Cerebellar cortex (tissue), 1 donor: ENCODE results near the gene RIPOR1.
"Not testable (repeated sequence)": the region's sequence is repeated elsewhere in the genome, so short reads cannot be mapped to it uniquely, and the experiment has no call there.

Experiments
- DNase-seq: peaks from one replicate; pipeline ENCODE4 v3.0.0-alpha.2; 2015; ENCODE audit warnings: low spot score

Gene RIPOR1, protein sequence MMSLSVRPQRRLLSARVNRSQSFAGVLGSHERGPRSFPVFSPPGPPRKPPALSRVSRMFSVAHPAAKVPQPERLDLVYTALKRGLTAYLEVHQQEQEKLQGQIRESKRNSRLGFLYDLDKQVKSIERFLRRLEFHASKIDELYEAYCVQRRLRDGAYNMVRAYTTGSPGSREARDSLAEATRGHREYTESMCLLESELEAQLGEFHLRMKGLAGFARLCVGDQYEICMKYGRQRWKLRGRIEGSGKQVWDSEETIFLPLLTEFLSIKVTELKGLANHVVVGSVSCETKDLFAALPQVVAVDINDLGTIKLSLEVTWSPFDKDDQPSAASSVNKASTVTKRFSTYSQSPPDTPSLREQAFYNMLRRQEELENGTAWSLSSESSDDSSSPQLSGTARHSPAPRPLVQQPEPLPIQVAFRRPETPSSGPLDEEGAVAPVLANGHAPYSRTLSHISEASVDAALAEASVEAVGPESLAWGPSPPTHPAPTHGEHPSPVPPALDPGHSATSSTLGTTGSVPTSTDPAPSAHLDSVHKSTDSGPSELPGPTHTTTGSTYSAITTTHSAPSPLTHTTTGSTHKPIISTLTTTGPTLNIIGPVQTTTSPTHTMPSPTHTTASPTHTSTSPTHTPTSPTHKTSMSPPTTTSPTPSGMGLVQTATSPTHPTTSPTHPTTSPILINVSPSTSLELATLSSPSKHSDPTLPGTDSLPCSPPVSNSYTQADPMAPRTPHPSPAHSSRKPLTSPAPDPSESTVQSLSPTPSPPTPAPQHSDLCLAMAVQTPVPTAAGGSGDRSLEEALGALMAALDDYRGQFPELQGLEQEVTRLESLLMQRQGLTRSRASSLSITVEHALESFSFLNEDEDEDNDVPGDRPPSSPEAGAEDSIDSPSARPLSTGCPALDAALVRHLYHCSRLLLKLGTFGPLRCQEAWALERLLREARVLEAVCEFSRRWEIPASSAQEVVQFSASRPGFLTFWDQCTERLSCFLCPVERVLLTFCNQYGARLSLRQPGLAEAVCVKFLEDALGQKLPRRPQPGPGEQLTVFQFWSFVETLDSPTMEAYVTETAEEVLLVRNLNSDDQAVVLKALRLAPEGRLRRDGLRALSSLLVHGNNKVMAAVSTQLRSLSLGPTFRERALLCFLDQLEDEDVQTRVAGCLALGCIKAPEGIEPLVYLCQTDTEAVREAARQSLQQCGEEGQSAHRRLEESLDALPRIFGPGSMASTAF

DNA sequence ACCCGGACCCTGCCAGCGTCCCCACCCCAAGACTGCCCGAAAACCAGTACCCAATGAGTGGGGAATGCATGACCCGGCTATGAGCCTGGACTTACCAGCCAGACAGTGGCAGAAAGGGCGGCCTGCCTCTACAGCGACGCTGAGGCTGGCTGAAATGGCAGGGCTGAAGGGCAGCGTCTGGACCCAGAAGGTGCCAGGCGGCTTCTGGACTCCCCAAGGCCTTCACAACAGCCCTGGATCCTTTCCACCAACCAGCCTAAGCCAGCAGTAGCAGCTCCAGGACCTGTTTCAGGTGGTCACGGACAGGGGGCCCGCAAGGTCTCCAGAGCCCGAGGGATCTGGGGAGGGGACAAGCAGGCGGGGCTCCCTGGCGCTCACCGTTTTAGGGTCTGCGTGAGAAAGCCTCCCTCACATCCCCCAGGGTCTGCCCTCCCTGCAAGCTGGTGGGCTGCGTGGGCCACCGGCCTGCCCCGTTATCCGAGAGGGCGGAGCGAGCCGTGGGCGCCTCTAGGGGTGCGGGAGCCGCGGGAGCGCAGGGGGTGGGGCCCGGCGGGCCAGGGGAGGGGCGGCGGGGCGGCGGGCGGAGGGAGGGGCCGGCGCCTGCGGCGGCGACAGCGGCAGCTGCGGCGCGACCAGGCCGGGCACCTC, at the start of gene RIPOR1:
RIPOR1 (plus strand) TSS at position 608 of the 648 bp plus-strand sequence. CDS start 9,618 bp downstream, outside the sequence.
- peak; percentile 66 for DNase-seq

DNA sequence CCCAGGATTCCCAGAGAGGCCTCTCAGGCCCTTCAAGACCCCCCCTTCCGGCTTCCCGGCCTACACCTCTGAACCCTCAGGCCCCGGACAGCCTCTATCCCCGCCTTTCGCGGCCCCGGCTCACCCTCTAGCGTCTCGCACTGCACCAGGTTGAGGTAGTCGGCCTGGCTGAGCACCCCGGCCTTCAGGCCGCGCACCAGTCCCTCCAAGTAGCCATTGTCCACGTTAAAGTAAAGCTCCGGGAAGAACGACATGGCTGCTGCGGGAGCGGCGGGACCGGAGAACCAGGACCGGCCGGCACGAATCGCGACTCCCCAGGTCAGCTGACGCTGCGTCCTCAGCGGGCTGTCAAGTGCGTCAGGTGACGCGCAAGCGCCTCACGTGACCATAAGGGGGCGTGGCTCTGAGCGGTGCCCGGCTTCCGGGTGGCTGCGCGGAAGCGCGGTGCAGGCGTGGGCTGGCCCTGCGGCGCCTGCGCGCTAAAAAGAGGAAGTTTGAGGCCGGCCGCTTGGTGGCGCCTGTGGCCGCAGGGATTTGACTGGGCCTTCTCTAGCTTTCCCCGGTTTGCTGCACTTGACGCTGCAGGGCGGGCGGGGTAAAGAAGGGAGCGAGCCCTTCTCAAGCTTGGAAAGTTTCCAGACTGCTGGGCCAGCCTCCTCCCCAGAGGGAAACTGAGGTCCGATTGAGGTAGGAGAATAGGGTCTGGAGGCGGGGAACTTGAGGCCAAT, 47.6 kb upstream of the RIPOR1 start, which contains the start of gene ATP6V0D1:
ATP6V0D1 (minus strand) TSS at position 325 of the 728 bp plus-strand sequence; CDS start at position 254, 71 bp downstream.
- peak; percentile 97 for DNase-seq

DNA sequence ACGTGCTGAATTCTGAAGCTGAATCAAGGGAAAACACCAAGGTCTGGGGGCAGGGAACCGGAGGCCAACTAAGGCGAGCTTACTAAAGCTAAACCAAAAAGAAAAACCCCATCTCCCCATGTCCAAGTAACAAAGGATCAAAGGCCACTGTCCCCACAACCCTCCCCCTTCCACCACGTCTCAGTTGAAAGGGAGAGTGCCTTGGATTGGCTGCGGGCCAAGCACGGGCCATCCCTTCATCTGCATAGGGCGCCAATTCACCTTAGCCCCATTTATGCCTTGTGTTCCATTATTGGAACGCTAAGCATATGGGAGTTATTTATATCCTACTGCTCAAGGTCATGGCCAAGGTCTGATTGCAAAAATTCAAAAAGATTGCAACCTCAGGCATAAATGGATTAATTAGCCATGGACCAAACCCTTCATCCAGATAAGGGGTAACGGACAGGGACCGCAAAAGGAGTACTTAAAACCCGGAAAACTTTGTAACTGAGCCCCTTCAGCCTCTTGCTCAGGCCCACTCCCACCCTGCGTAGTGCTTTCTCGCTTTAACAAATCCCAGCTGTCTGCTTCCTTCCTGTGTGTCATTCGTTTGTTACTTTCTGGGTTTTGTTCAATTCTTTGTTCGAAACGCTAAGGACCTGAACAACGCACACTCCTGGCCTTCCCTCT, 46.9 kb upstream of the RIPOR1 start:
- DNase-seq = peak; percentile 43

DNA sequence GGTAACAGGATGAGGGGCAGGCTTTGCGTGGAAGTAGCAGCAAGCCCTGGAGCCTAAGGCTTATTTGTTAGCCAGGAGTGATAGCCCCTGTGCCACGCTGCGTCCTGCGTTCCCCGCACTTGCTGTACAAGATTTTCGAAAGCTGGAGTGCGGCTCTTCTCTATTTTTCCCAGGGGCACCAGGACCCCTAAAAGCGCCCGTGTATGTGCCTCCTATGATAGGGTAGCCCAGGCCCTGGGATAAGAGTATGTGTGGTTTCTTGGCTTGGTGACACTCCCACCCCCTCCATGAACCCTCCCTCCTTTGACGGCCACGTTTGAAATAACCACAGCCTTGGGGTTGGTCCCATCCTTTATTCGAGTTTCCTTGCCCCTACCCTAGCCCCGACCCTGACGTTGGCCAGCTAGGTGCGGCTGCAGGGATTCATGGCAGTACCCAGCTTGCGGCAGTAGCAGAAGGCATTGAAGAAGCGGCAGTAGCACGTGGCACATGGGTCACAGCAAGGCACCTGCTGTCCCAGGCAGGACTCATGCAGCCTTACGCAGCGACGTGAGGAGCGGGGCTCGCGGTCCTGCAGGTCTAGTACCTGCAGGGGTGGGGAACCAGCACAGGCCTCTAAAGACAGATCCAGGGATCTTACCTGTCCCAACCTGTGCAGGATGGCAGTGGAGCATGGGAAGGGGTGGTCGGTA, 46.2 kb upstream of the RIPOR1 start:
- no peak for DNase-seq

DNA sequence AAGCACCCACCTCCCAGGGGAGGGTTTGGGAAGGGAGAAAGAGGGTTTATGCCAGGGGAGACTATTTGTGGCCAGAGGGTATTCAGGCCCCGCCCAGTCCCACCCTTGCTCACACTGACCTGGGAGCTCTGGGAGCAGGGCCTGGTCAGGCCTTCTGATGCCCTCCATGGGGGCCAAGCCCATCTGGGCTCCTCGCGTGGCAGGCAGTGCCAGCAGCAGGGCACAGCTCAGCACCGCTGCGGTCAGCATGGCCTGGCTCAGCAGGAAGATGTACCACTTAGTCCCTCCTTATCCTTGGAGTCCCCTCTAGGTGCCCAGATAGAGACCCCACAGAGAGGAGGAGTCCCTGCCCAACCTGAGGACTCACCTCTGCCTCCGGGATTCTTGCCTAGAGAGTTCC, 45.5 kb upstream of the RIPOR1 start, which contains the start of gene AGRP:
AGRP (minus strand) TSS at position 398 of the 400 bp plus-strand sequence; CDS start at position 249, 149 bp downstream.
- DNase-seq = no peak

DNA sequence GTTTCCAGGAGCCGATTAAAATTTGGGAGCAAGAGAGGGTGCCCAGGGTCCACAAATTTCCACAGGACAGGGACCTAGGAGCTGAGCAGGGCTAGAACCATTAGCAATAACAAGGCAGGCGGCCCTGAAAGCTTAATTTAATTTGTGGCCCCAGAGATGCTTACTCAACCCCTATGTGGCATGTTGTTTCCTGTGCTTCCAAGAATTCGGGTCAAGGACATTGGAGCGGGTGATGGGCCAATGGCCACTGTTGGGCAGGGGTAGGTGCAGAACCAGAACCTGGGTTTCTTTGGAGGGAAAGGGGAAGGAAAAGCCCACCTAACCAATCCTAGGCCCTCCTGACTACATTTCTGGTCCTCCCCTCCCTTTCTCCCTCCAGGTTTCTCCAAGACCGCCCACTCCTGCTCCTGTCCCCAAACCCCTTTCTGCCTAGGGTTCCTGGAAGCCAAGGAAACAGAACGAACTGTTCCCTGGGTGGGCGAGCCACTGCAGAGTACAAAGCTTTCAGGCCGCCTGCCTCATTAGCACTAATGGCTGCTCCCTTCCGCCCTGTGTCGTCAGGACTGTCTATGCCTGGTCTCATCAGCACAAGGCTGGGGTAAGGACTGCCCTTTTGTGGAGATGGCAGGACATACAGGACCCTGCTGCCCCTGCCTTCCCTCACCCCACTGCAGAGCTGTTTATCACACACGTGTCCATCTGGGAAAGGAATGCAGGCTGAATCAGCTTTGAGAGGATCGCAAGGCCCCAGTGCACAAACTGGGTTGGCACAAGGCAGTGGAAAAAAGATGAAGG, 44.7 kb upstream of the RIPOR1 start:
- no peak for DNase-seq

DNA sequence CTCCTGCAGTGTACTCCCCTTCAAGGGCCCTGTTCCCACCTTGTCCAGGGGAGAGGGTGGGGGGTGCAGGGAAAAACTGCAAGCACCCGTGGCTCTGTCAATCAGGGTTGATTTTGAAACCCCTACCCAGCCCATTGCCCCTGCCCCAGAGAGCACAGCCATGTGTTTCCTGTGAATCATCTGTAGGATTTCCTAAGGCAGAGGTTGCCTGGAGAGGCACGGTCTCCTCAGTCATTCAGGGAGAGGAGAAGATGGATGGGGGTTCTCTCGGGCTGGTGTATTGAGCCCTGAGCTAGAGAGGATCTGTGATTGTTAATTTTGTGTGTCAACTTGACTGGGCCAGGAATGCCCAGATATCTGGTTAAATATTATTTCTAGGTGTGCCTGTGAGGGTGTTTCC, 41.8 kb upstream of the RIPOR1 start:
- no peak for DNase-seq

DNA sequence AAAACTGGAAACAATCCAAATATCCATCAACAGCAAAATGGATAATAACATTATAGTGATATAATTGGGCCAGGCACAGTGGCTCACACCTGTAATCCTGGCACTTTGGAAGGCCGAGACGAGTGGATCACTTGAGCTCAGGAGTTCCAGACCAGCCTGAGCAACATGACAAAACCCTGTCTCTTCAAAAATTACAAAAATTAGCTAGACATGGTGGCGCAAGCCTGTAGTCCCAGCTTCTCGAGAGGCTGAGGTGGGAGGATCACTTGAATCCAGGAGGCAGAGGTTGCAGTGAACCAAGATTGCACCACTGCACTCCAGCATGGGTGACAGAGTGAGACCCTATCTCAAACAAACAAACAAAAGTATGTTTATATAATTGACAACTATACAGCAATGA, 41.1 kb upstream of the RIPOR1 start:
- not testable (repeated sequence) for DNase-seq

DNA sequence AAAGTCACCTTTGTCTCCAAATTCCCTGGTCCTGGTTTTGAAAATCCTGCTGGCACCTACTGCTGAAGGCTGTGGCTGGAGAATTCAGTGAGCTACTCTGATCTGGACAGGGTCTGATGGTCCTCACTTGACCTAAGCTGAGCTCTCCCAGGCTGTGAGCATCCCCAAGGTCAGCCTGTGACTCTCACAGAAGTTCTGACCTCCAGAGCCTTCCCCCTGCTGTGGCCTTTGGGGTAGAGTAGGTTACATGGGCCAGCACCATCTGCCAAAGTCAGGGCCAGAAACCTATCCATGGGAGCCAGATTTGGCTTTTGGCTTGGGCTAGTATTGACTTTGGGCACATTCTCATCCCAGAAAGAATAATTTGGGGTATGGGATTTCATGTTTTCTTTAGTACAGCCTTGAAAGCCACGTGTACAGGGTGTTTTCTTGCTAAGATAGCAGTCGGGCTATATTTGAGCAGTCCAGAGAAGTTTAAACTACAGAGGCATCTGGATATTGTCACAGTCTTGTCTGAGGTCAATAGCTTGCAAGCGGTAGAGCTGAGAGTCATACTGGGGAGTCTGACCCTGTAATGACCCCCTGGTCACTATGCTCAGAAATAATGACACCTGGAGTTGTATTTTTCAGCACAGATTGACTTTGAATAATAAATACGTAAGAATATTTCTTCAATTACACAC, 39.1 kb upstream of the RIPOR1 start:
- no peak for DNase-seq

DNA sequence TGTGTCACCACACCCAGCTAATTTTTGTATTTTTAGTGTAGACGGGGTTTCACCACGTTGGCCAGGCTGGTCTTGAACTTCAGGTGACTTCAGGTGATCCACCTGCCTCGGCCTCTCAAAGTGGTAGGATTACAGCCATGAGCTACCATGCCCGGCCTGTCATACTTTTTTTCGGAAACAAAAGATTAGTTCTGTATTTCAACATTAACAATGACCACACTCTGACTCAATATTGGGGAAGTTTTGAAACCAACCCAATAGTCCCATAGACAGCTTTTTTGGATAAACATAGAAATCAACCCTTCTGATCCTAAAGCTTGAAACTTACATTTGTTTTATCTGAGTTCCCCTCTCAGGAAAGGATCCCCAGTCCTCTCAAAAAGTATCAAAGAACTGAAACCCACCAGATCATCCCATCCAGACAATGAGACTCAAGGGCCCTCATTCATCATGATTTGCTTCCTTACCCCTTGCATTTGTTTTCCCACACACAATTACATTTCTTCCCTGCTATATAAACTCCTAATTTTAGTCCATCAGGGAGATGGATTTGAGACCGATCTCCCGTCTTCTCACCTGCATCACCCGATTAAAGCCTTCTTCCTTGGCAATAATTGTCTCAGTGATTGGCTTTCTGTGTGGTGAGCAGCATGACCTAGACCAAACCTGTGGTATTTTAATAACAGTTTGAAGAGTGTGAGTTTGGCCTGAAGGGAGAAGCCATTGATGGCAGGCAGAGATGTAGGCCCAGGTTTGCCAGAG, 38.1 kb upstream of the RIPOR1 start:
- no peak for DNase-seq

DNA sequence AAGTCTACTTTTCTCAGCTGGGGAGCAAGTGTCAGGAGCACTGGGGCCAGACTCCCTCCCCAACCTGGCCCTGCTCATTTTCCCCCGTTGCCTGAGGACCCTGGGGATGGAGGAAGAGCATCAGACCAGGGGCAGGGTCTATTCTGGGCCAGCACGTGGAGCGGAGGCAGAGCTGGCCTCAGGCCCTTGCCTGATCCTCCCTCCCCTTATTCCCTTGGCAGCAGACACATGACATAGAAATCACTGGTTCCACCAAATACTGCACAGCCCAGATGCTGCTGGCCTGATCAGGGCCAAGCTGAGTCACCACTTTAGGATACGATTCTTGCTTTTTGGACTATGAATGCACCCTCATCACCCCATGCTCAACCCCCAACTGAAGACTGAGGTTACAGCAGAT, 29.5 kb upstream of the RIPOR1 start:
- DNase-seq = no peak

DNA sequence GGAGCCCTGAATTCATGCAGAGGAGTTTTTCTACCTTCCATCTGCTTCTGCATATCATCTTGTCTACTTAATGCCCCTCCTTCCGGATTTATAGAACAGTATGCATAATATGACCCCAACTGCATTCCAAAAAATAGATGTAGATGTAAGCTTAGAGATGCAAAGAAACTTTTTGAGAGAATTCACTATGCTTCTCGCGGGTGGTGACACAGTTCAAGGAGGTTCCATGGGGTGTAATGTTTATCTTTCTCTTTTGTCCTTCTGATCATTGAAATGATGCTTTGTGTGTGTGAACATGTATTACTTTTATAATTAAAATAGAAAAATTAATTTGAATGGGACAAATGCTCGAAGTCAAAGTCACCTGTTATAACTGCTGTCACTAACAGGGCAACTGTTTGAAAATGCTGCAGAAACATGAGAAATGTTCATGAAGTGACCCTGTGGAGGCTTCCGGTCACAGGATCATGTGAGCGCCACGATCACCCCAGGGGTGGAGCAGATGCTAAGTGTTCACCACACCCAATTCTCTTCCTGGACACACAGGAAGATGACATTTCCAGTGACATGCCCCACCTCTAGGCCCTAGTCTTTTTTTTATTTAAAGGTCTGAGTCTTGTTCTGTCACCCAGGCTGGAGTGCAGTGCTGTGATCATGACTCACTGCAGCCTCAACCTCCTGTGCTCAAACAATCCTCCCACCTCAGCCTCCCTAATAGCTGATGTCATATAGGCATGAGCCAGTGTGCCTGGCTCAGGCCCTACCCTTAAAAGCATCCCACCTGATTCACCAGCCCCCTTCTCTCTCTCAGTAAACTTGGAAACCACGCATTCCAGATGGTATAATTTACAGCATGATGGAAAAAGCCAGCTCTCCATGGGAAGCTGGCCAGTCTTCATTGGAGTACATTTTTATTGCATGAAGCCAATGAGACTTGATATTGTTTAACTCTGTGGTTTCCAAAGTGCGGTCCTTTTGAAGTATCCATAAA, 24.3 kb upstream of the RIPOR1 start:
- no peak for DNase-seq

DNA sequence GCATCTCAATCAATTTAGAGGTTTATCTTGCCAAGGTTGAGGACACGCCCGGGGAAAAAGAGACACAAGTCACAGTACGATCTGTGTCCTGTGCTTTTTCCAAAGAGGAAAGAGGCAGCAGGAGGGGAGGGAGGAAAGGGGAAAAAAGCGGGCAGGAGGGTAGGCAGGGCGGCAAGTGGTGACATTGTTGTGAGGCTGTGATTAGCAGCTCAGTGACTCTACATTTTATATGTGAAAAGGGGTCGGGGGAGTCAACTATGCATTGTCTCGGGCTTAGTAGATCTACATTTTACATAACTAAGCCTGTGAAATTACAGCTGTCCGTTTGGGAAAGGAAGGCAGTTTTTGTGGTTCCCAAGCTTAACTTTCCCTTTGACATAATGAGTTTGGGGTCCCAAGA, 22.2 kb upstream of the RIPOR1 start:
- no peak for DNase-seq

DNA sequence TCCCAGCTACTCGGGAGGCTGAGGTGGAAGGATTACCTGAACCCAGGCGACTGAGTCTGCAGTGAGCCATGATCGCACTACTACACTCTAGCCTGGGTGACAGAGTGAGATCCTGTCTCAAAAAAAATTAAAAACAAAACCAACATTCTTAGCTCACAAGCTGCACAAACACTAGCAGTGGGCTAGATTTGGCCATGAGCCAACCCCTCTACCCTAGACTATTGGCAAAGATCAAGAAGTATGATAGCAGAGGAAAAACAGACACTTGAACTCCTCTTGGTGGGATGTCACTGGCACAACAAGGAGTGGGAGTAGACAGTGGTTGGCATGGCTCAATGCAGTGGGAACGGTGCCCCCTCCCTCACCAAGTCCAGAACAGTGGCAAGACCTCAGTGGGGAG, 19.6 kb upstream of the RIPOR1 start:
- no peak for DNase-seq

DNA sequence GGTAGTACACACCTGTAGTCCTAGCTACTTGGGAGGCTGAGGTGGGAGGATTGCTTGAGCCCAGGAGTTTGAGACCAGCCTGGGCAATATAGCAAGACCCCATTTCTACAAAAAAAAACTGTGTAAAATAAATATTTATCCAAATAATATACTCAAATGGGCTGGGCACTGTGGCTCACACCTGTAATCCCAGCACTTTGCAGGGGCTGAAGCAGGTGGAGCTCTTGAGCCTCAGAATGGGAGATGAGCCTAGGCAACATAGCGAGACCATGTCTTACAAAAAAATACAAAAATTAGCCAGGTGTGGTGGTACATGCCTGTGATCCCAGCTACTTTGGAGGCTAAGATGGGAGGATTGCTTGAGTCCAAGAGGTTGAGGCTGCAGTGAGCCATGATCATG, 14.7 kb upstream of the RIPOR1 start:
- DNase-seq = not testable (repeated sequence)

DNA sequence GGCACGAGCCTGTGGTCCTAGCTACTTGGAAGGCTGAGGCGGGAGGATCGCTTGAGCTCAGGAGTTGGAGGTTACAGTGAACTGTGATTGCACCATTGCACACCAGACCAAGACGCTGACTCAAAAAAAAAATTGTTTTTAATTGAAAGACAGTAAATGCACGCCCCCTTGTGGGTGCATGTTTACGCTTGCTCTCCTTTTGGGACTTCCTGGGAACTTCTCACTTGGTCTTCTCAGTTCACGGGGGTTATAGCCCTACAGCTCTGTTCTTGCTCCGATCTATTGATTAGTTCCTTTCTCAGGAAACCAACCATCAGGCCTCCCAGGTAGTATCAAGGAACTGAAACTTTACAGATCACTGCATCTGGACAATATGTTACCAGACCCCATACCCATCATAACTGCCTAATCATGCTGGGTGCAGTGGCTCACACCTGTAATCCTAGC, 14.2 kb upstream of the RIPOR1 start:
- DNase-seq = peak; percentile 78
